CD4-positive, alpha-beta T cell (primary cell): ENCODE measurements around the gene THEM5. TPM values are rescaled to one million over a fixed set of nuclear protein-coding genes. Genes with fewer than 3 reads are reported as not detected.
A peak's percentile ranks its signal among the peaks of the same experiment; 100 is the strongest.

Source experiments
- ATAC-seq: fragments of 200-7000 bp; cut with Tn5 transposase; one replicate; pipeline ENCODE4 v1.10.0; 2022; ENCODE audit warnings: mild to moderate bottlenecking; ENCODE audit not compliant: poor library complexity
- CTCF ChIA-PET: fragments of 350-600 bp; sonication (Branson Sonifier 250); formaldehyde crosslinking; loops from one replicate; lab custom pipeline; 2021; ENCODE audit warnings: antibody characterized with exemption, inconsistent platforms; lab: Charles Lee
- POLR2A ChIA-PET: fragments of 350-600 bp; sonication (Branson Sonifier 250); formaldehyde crosslinking; loops from one replicate; lab custom pipeline; 2021; ENCODE audit warnings: antibody characterized with exemption, inconsistent platforms; lab: Charles Lee
- DNase-seq, 14 experiments: peaks; one replicate each; pipeline ENCODE4 v3.0.0-alpha.2; 2013 to 2020; ENCODE audit warnings: mixed read lengths in 2 of 14
- H3K27ac ChIP-seq, 2 donors: one replicate each; pipeline versions ENCODE4 v1.5.1 to v1.7.0; 2013; ENCODE audit warnings: low read length in 2 of 2, low read depth in 1 of 2, mild to moderate bottlenecking in 1 of 2
- H3K27me3 ChIP-seq, 2 experiments: 1 replicate in 1 of 2; 2 replicates in 1 of 2; pipeline versions ENCODE4 v1.6.1 to v1.7.0; 2013; ENCODE audit warnings: low read length in 2 of 2, control low read depth in 1 of 2, mild to moderate bottlenecking in 1 of 2, moderate library complexity in 1 of 2; ENCODE audit not compliant: insufficient read depth in 2 of 2, control insufficient read depth in 1 of 2
- H3K36me3 ChIP-seq: one replicate; pipeline ENCODE4 v1.6.1; 2013; ENCODE audit warnings: low read length, control low read depth; ENCODE audit not compliant: insufficient read depth
- H3K4me1 ChIP-seq: one replicate; pipeline ENCODE4 v1.6.1; 2013; ENCODE audit warnings: low read length, control low read depth; ENCODE audit not compliant: insufficient read depth
- H3K4me3 ChIP-seq: one replicate; pipeline ENCODE4 v1.5.1; 2013; ENCODE audit warnings: mild to moderate bottlenecking, low read length, moderate library complexity
- H3K9me3 ChIP-seq, 2 experiments: 1 replicate in 1 of 2; 2 replicates in 1 of 2; pipeline versions ENCODE4 v1.6.1 to v1.7.0; 2013; ENCODE audit warnings: low read length in 2 of 2, mild to moderate bottlenecking in 2 of 2, control low read depth in 1 of 2, moderate library complexity in 1 of 2; ENCODE audit not compliant: control insufficient read depth in 1 of 2, insufficient read depth in 1 of 2
- H3K27ac Mint-ChIP-seq: one replicate; pipeline ENCODE4 v1.8.0; 2020; ENCODE audit warnings: mixed read lengths
- H3K27me3 Mint-ChIP-seq: one replicate; pipeline ENCODE4 v1.8.0; 2021; ENCODE audit warnings: mixed read lengths
- H3K36me3 Mint-ChIP-seq: one replicate; pipeline ENCODE4 v1.8.0; 2021; ENCODE audit warnings: low read depth, mixed read lengths
- H3K4me1 Mint-ChIP-seq: one replicate; pipeline ENCODE4 v1.8.0; 2021; ENCODE audit warnings: low read depth, mixed read lengths
- H3K4me3 Mint-ChIP-seq: one replicate; pipeline ENCODE4 v1.8.0; 2020; ENCODE audit warnings: mild to moderate bottlenecking, mixed read lengths
- H3K9me3 Mint-ChIP-seq: one replicate; pipeline ENCODE4 v1.8.0; 2020; ENCODE audit warnings: mixed read lengths
- CTCF ChIP-seq: fragments of 200-600 bp; IDR thresholded peaks from one replicate; pipeline ENCODE4 v1.8.0; 2022; ENCODE audit warnings: antibody characterized with exemption, mild to moderate bottlenecking
- intact Hi-C, 2 experiments: fragments of 100-400 bp; cut with DNase I in 1 of 2; cut with micrococcal nuclease in 1 of 2; formaldehyde crosslinking; loops; one replicate each; pipeline versions ENCODE4 v1.15.1 to v1.9.0; 2023 to 2025; cut with DNase I, micrococcal nuclease
- total RNA-seq, 174 experiments: library from RNA in 2 of 174; stranded (reverse) in 2 of 174; gene quantifications; one replicate each; pipeline ENCODE4 v1.2.3 and lab custom pipeline; 2021 to 2026

THEM5 gene
- total RNA-seq, 2 experiments from 2014 or later: not detected

- peaks cover 60% of the 10 kb centered on the region for H3K4me1 Mint-ChIP-seq
- H3K27me3 Mint-ChIP-seq: no peaks in the 10 kb centered on the region
- ChIA-PET CTCF (interaction anchor here (1.0 kb wide), 1 partner anchor 16 kb away, joined by 3 read pairs; no protein-coding TSS in a partner anchor), POLR2A (interaction anchor here (0.6 to 4.0 kb wide), 5 partner anchors 11 to 60 kb away, joined by 3 to 23 read pairs (median 8); partner anchors contain the start of gene TDRKH)
- H3K4me3 ChIP-seq: no peak overlapping the region
- H3K4me1 ChIP-seq: peaks cover 80% of the 10 kb centered on the region
- H3K27ac ChIP-seq: peak overlapping the region in 1 of 2 donors; percentile 23
- H3K27me3 ChIP-seq: no peaks in the 10 kb centered on the region
- TF ChIP-seq CTCF: no peak
- intact Hi-C loops: no loop called here
- no peaks in the 10 kb centered on the region for H3K9me3 ChIP-seq
- H3K4me3 Mint-ChIP-seq: peak overlapping the region; percentile 46
- peak overlapping the region; percentile 81 for H3K27ac Mint-ChIP-seq
- no peak for DNase-seq
- H3K36me3 Mint-ChIP-seq: no peaks in the 10 kb centered on the region
- H3K9me3 Mint-ChIP-seq: no peaks in the 10 kb centered on the region
- H3K36me3 ChIP-seq: peaks cover 9% of the 10 kb centered on the region
- ATAC-seq: no peak
Measured at GRCh38 chr1:151814971-151815545, 38.5 kb downstream of the THEM5 start.

GRCh38 chr1:151814426-151814825 is 39.1 kb downstream of the THEM5 start:
- no peak for TF ChIP-seq CTCF
- H3K27ac Mint-ChIP-seq: peak overlapping the region; percentile 28
- no peaks in the 10 kb centered on the region for H3K27me3 ChIP-seq
- ATAC-seq (no peak), DNase-seq (no peak)
- no peak overlapping the region for H3K4me3 ChIP-seq
- intact Hi-C loops: no loop called here
- no peak overlapping the region for H3K4me3 Mint-ChIP-seq
- no peaks in the 10 kb centered on the region for H3K27me3 Mint-ChIP-seq
- ChIA-PET POLR2A (interaction anchor here (4.0 kb wide), 1 partner anchor 25 kb away, joined by 23 read pairs; the partner anchor contains the start of gene TDRKH), CTCF (no interaction called here)
- H3K9me3 ChIP-seq: no peaks in the 10 kb centered on the region
- H3K36me3 ChIP-seq: peaks cover 14% of the 10 kb centered on the region
- H3K36me3 Mint-ChIP-seq: no peaks in the 10 kb centered on the region
- H3K4me1 ChIP-seq: peaks cover 73% of the 10 kb centered on the region
- peaks cover 54% of the 10 kb centered on the region for H3K4me1 Mint-ChIP-seq
- no peak overlapping the region for H3K27ac ChIP-seq
- no peaks in the 10 kb centered on the region for H3K9me3 Mint-ChIP-seq

- Mint-ChIP-seq H3K27me3 (no peaks in the 10 kb centered on the region), H3K4me1 (peaks cover 53% of the 10 kb centered on the region), H3K27ac (no peak overlapping the region), H3K9me3 (no peaks in the 10 kb centered on the region), H3K4me3 (no peak overlapping the region), H3K36me3 (no peaks in the 10 kb centered on the region)
- intact Hi-C loops: no loop called here
- Histone ChIP-seq H3K36me3 (peaks cover 14% of the 10 kb centered on the region), H3K9me3 (no peaks in the 10 kb centered on the region), H3K4me3 (no peak overlapping the region), H3K4me1 (peaks cover 63% of the 10 kb centered on the region), H3K27ac (peak overlapping the region in 1 of 2 donors; percentile 0), H3K27me3 (no peaks in the 10 kb centered on the region)
- no peak for TF ChIP-seq CTCF
- POLR2A ChIA-PET: no interaction called here
- DNase-seq (no peak), ATAC-seq (no peak)
- CTCF ChIA-PET: interaction anchor here (1.5 kb wide), 1 partner anchor 10 kb away, joined by 5 read pairs; no protein-coding TSS in a partner anchor
Measured at GRCh38 chr1:151813271-151813977, 40.1 kb downstream of the THEM5 start.
